Tibial nerve (tissue), 4 donors: ENCODE results near the gene SVOPL. TPM values are rescaled to one million over a fixed set of nuclear protein-coding genes. Genes with fewer than 3 reads are reported as not detected.

Experiments
- DNase-seq, 2 donors: peaks; one replicate each; pipeline ENCODE4 v3.0.0-alpha.2; 2019; ENCODE audit warnings: low spot score in 2 of 2
- H3K27ac ChIP-seq, 4 donors: fragments of 200-600 bp; sonication (generic) in 3 of 4; one replicate each; pipeline ENCODE4 v1.5.1; 2017 to 2019; ENCODE audit warnings: mild to moderate bottlenecking in 1 of 4
- H3K27me3 ChIP-seq, 2 donors: fragments of 200-600 bp; sonication (generic) in 1 of 2; one replicate each; pipeline versions ENCODE4 v1.5.1 to v1.6.0; 2017 to 2019
- H3K36me3 ChIP-seq, 3 donors: fragments of 200-600 bp; sonication (generic); one replicate each; pipeline ENCODE4 v1.5.1; 2018 to 2019
- H3K4me1 ChIP-seq, 4 donors: fragments of 200-600 bp; sonication (generic) in 3 of 4; one replicate each; pipeline ENCODE4 v1.5.1; 2017 to 2019
- H3K4me3 ChIP-seq, 4 donors: fragments of 200-600 bp; sonication (generic) in 3 of 4; one replicate each; pipeline ENCODE4 v1.5.1; 2017 to 2019; ENCODE audit warnings: mild to moderate bottlenecking in 1 of 4, moderate library complexity in 1 of 4
- H3K9me3 ChIP-seq, 4 donors: fragments of 200-600 bp; sonication (generic) in 3 of 4; one replicate each; pipeline ENCODE4 v1.5.1; 2017 to 2019
- CTCF ChIP-seq, 5 experiments: fragments of 200-600 bp in 3 of 5; fragments of 450-650 bp in 2 of 5; sonication (generic) in 3 of 5; IDR thresholded peaks; one replicate each; pipeline ENCODE4 v1.5.1; 2016 to 2019; ENCODE audit warnings: antibody characterized with exemption in 5 of 5, mild to moderate bottlenecking in 3 of 5, moderate library complexity in 2 of 5
- EP300 ChIP-seq, 2 donors: sonication (generic); formaldehyde crosslinking; IDR thresholded peaks; one replicate each; pipeline ENCODE4 v1.6.1; 2017; ENCODE audit warnings: antibody characterized with exemption in 2 of 2, mild to moderate bottlenecking in 1 of 2
- POLR2A ChIP-seq, 2 donors: fragments of 450-650 bp; IDR thresholded peaks; one replicate each; pipeline ENCODE4 v1.6.1; 2017; ENCODE audit warnings: antibody characterized with exemption in 2 of 2, mild to moderate bottlenecking in 2 of 2, moderate library complexity in 2 of 2
- WGBS, 2 donors: methylation state at CpG; one replicate each; pipeline ENCODE4 v1.1.5; 2018; 5-methylcytosine and 5-hydroxymethylcytosine counted together
- total RNA-seq, 4 donors: library from RNA; depleted of rRNA; stranded (reverse); fragments of >200 nt; gene quantifications; one replicate each; pipeline ENCODE4 v1.1.0, GENCODE V29; 2016

SVOPL gene
- total RNA-seq, 4 donors from 2014 or later: not detected

DNA sequence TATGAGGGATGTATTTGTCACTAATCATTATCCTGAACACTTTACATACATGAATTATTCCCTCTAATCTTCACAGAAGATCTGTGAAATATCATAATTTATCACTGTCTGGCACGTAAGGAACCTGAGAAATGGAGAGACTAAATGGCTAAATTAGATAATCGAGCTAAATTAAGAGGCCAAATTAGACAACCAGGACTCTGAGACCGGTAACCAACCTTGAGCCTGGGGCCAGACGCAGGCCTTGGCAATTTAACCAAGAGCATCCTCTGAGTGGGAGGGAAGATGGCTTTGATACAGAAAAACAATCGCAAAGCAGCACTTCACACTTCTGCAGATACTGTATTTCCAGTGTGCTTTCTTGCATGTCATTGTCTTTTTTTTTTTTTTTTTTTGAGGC lies 21.4 kb downstream of the SVOPL start:
- WGBS, 2 donors: 86 to 88% methylated on average over 5 of the region's 5 CpGs
- no peak for TF ChIP-seq POLR2A (IDR thresholded peaks at IDR 0.05)
- TF ChIP-seq EP300 (IDR thresholded peaks at IDR 0.05): no peak
- TF ChIP-seq CTCF (IDR thresholded peaks at IDR 0.05): no peak

DNA sequence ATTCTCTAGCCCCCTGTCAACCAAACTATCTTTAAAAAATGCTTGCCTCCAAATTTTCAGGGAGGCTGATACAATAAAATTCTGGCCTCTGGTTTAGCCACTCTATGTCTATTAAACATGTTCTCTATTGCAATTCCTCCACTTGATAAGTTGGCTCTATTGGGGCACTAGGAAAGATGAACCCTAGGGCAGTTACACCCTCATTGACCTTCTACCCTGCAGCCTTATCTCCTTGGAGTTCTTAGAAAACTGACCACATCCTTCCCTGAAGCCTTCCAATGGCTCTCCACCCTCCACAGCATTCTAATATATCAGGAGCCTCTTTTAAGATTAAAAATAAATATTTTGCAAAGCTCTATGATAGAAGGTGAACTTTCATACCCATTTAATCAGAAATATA lies 30.6 kb downstream of the SVOPL start:
- H3K9me3 ChIP-seq: peaks cover 0 to 2% (median 0%) of the 10 kb centered on the region in 4 donors
- no peak for DNase-seq
- TF ChIP-seq POLR2A (IDR thresholded peaks at IDR 0.05): no peak
- no peak for TF ChIP-seq EP300 (IDR thresholded peaks at IDR 0.05)
- TF ChIP-seq CTCF (IDR thresholded peaks at IDR 0.05): no peak
- no peaks in the 10 kb centered on the region for H3K27me3 ChIP-seq
- no peak overlapping the region for H3K4me3 ChIP-seq
- no peaks in the 10 kb centered on the region for H3K4me1 ChIP-seq
- H3K36me3 ChIP-seq: no peaks in the 10 kb centered on the region
- no peak overlapping the region for H3K27ac ChIP-seq

More for the DNA sequence above, 21.4 kb downstream of the SVOPL start:
- no peak overlapping the region for H3K27ac ChIP-seq
- peaks cover 0 to 3% (median 0%) of the 10 kb centered on the region in 4 donors for H3K9me3 ChIP-seq
- H3K27me3 ChIP-seq: no peaks in the 10 kb centered on the region
- H3K4me1 ChIP-seq: no peaks in the 10 kb centered on the region
- no peak overlapping the region for H3K4me3 ChIP-seq
- H3K36me3 ChIP-seq: no peaks in the 10 kb centered on the region
- DNase-seq: no peak

DNA sequence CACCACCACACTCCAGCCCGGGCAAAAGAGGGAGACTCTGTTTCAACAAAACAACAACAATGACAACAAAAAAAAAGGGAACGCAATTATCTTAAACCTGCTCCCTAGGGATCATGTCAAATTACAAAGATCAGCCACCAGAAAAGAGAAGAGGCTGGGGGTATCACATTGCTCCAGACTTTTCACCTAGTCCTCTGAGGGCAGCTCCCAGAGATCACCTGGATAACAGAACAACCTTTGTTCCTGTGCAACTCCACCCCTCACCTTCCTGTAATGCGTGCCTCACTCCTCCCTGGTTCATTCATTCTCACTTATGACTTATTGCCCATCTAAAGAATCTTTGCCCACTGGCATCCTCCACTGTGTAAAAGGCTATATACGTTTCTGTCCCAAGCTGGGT lies 31.8 kb downstream of the SVOPL start:
- TF ChIP-seq CTCF (IDR thresholded peaks at IDR 0.05): no peak
- TF ChIP-seq POLR2A (IDR thresholded peaks at IDR 0.05): no peak
- no peak for TF ChIP-seq EP300 (IDR thresholded peaks at IDR 0.05)
- WGBS, 2 donors: 62 to 81% methylated on average over 4 of the region's 4 CpGs
- H3K36me3 ChIP-seq: no peaks in the 10 kb centered on the region
- peaks cover 0 to 3% (median 0%) of the 10 kb centered on the region in 4 donors for H3K4me1 ChIP-seq
- no peak overlapping the region for H3K4me3 ChIP-seq
- no peak for DNase-seq
- no peak overlapping the region for H3K27ac ChIP-seq
- peaks cover 0 to 3% of the 10 kb centered on the region in 2 donors for H3K27me3 ChIP-seq
- H3K9me3 ChIP-seq: peaks cover 0 to under 1% (median 0%) of the 10 kb centered on the region in 4 donors

DNA sequence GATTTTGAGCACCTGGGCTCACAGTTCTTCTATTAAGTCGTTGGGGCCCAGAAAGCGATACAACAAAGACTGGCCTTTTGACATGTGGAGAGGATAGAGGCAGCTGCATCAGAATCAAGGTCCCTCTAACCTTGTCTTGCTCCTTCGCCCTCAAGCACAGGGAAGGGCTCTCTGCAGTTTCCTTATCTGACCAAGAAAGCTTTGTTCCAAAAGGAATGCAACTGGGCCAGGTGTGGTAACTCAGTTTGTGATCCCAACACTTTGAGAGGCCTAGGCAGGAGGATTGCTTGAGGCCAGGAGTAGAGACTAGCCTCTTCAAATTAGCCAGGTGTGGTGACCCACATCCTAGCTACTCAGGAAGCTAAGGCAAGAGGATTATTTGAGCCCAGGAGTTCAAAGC lies 32.2 kb downstream of the SVOPL start:
- Histone ChIP-seq H3K4me3 (no peak overlapping the region), H3K27ac (no peak overlapping the region), H3K36me3 (no peaks in the 10 kb centered on the region), H3K4me1 (peaks cover 0 to 7% (median 0%) of the 10 kb centered on the region in 4 donors), H3K27me3 (peaks cover 0 to 6% of the 10 kb centered on the region in 2 donors), H3K9me3 (peaks cover 0 to 5% (median 0%) of the 10 kb centered on the region in 4 donors)
- WGBS, 2 donors: 85 to 92% methylated on average over 3 of the region's 3 CpGs
- no peak for TF ChIP-seq POLR2A (IDR thresholded peaks at IDR 0.05)
- TF ChIP-seq CTCF (IDR thresholded peaks at IDR 0.05): no peak
- TF ChIP-seq EP300 (IDR thresholded peaks at IDR 0.05): no peak
- no peak for DNase-seq

- TF ChIP-seq EP300 (IDR thresholded peaks at IDR 0.05): no peak
- no peak for TF ChIP-seq POLR2A (IDR thresholded peaks at IDR 0.05)
- TF ChIP-seq CTCF (IDR thresholded peaks at IDR 0.05): no peak
- Histone ChIP-seq H3K36me3 (no peaks in the 10 kb centered on the region), H3K27me3 (peaks cover 0 to 6% of the 10 kb centered on the region in 2 donors), H3K9me3 (peaks cover 0 to 6% (median 0%) of the 10 kb centered on the region in 4 donors), H3K4me3 (no peak overlapping the region), H3K27ac (no peak overlapping the region), H3K4me1 (peaks cover 0 to 8% (median 0%) of the 10 kb centered on the region in 4 donors)
- DNase-seq: no peak
- WGBS, 2 donors: 65 to 86% methylated on average over 2 of the region's 2 CpGs
Measured at GRCh38 chr7:138668229-138668596, 32.9 kb downstream of the SVOPL start.
